Cardiac fibroblast (primary cell): Measurements from ENCODE around the gene HLA-DMB.

Experiments
- DNase-seq, 2 donors: peaks; one replicate each; pipeline versions ENCODE4 v3.0.0 to v3.0.0-alpha.2; 2010; ENCODE audit warnings: low read depth in 2 of 2
- H3K4me3 ChIP-seq, 2 donors: replicated peaks in 1 of 2; 1 replicate in 1 of 2; 2 replicates in 1 of 2; pipeline ENCODE4 v1.5.1; 2011; ENCODE audit warnings: low read depth in 2 of 2, low read length in 2 of 2, mild to moderate bottlenecking in 2 of 2, moderate library complexity in 1 of 2
- TF ChIP-seq, protein P1 (sequence below): IDR thresholded peaks from one replicate; pipeline ENCODE4 v1.5.1; 2011; ENCODE audit warnings: low read depth, mild to moderate bottlenecking, low read length, inconsistent platforms

The HLA-DMB gene

GRCh38 chr6:32975886-32976285 is 35.1 kb upstream of the HLA-DMB start:
- DNase-seq, result no peak
- peak overlapping the region in 1 of 2 donors; percentile 96 for H3K4me3 ChIP-seq
- TF ChIP-seq, protein P1, sequence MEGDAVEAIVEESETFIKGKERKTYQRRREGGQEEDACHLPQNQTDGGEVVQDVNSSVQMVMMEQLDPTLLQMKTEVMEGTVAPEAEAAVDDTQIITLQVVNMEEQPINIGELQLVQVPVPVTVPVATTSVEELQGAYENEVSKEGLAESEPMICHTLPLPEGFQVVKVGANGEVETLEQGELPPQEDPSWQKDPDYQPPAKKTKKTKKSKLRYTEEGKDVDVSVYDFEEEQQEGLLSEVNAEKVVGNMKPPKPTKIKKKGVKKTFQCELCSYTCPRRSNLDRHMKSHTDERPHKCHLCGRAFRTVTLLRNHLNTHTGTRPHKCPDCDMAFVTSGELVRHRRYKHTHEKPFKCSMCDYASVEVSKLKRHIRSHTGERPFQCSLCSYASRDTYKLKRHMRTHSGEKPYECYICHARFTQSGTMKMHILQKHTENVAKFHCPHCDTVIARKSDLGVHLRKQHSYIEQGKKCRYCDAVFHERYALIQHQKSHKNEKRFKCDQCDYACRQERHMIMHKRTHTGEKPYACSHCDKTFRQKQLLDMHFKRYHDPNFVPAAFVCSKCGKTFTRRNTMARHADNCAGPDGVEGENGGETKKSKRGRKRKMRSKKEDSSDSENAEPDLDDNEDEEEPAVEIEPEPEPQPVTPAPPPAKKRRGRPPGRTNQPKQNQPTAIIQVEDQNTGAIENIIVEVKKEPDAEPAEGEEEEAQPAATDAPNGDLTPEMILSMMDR, result no peak

DNA sequence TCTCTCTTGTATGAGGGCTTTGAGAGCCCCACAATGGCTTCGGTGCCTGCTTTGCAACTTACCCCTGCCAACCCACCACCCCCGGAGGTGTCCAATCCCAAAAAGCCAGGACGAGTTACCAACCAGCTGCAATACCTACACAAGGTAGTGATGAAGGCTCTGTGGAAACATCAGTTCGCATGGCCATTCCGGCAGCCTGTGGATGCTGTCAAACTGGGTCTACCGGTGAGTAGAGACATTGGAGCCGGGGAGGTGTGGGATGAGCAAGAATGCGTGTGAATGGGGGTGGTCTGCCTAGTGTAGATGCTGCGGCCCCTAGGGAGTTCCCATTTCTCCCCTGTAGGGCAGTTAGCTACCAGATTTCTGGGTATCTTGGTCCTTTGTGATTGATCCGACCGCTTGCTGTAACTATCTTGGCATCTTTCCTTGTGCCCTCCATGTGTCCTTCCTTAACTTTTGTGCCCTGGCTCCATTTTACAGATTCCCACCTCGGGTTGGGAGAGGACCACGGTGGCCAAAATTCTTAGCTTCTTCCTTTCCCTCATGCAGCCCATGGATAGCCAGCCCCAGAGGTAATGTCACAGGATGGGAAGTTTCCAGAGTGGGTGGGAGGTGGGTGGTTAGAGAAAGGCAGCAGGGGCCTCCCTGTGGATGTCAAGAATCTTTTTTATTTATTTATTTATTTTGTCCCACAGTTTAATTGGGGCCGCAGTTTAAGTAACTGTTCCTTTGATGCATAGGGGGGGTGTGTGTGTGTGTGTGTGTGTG is 33.9 kb upstream of the HLA-DMB start:
- DNase-seq, result no peak

DNA sequence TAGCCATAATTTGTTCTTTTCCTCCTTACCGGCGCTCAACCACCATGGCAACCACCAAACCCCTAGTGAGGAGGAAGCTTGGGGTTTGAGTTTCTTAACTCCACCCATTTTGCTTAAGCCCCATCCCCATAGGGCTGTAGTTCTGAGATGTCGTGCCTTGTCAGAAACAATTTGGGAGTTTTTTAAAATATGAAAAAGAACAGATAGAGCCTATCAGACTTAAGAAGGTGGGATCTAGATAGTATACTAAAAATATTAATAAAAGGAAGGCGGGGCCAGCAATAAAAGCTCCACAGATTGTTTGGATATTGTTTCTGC is 33.1 kb upstream of the HLA-DMB start:
- TF ChIP-seq, protein P1, result no peak
- DNase-seq, result peak; percentile 69 to 74
- peak overlapping the region; percentile 96 for H3K4me3 ChIP-seq

More for the DNA sequence above, 33.9 kb upstream of the HLA-DMB start:
- peak overlapping the region; percentile 96 for H3K4me3 ChIP-seq
- TF ChIP-seq, protein P1, result no peak

- TF ChIP-seq, protein P1, result no peak
- DNase-seq, result peak in 1 of 2 donors; percentile 57
- H3K4me3 ChIP-seq, result peak overlapping the region; percentile 96
These were observed 32.6 kb upstream of the HLA-DMB start for GRCh38 chr6:32973144-32974015.

DNA sequence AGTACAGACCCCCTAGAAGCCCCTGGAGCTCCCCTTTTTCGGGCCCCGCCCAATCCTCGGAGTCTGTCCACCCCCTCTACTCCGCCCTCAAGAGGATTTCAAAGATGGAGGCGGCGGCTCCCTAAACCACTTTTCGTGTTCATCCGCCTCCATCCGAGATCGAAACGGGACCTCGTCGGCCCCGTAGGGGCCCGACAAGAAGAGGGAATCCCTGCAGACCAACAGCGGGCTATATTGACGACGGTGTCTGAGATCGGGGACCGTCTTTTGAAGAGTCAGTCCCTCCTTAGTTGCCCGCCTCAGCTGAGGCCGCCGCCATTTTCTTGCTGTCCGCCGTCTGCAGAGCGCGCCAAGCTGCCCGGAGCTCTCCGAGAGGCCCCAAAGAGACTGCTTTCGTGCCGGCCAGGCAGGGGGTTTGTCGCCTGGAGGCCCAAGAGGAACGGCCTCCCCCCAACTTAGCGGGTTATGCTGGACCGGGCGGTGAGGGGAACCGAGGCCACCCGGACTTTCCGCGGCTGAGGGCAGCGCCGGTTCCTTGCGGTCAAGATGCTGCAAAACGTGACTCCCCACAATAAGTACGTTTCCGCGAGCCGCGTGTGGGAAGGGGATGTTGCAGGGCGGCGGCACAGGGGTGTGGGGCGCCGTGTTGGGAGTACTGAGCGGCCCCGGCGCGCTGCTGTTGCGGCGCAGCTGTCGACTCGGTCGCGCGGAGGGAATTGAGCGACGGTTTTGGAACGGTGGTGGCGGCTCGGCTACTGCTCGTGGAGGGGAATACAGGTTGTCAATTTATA is 31.7 kb upstream of the HLA-DMB start:
- peak overlapping the region; percentile 96 for H3K4me3 ChIP-seq
- TF ChIP-seq, protein P1, result no peak
- no peak for DNase-seq

DNA sequence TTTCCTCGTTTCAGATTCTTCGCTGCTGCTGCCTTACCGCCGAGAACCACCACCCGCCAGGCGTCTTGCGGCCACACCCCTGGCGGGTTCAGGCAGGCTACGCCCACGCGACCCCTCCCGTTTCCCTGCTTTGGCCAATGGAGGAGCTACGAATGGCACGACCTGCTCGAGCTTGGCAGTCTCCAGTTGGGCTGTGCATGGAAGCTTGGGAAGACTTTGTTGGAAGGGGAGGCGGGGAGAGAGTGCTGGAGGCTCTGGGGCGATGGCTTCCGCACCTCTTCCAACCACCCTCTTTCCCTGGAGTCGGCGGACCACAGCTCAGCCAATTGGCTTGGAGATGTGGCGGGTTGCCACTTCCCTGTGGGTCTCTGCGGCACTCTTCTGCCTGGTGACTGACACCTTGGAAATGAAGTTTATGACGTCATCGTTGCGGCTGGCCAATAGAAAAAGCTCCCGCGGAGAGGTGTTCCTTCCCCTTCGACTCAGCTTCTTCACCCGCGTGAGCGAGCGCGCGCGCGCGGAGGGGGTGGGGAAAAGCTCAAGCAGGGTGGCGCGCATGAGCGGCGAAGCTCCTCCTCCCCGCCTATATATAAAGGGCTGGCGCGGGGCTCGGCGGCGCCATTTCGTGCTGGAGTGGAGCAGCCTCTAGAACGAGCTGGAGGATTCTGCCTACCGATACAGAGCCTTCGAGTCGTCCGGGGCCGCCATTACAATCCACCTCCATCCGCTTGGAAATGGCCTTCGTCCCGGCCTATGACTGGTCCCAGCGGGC is 30.9 kb upstream of the HLA-DMB start:
- peak overlapping the region; percentile 96 for H3K4me3 ChIP-seq
- TF ChIP-seq, protein P1, result no peak
- DNase-seq, result peak; percentile 100
